CD4-positive, alpha-beta T cell treated with Interleukin-6 at 100 ng/mL for 8 hours (primary cell): Measurements from ENCODE around the gene TNFRSF13B.
"Not testable (repeated sequence)": the region's sequence is repeated elsewhere in the genome, so short reads cannot be mapped to it uniquely, and the experiment has no call there.

Experiments
- DNase-seq: peaks from one replicate; pipeline ENCODE4 v3.0.0-alpha.2; 2020; ENCODE audit warnings: mixed read lengths, low spot score

Gene TNFRSF13B

DNA sequence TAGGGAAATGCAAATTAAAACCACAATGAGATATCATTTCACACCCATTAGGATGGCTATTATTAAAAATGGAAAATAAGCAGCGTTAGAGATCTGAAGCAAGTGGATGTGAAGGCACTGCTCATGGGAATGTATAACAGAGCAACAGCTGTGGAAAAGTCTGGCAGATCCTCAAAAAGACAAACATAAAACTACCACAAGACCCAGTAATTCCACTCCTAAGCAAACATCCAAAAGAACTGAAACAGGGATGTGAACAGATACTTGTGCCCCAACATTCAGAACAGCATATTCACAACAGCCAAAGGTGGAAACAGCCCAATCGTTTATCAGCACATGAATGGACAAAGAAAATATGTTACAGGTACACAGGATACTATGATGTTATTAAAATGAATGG lies 10.9 kb downstream of the TNFRSF13B start:
- not testable (repeated sequence) for DNase-seq

DNA sequence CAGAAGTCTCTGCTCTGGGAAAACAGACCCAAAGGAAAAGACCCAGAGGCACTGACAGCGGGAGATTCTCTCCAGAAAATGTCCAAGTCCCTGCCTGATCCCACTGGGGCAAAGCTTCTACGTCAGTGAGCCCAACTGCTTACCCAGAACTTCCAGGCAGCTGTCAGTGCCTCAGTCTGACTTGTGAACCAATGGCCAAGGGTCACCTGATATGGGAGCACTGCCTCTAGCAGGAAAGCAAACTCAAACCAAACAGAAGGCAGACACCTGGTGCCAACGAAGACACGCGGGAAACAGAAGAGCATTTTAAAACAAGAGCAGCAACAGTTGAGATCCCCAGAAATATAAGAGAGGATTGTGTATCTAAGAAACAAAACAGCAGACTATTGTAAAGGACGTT lies 16.9 kb downstream of the TNFRSF13B start:
- DNase-seq, result not testable (repeated sequence)

GRCh38 chr17:16954521-16954920 lies 17.4 kb downstream of the TNFRSF13B start:
- DNase-seq, result no peak

DNA sequence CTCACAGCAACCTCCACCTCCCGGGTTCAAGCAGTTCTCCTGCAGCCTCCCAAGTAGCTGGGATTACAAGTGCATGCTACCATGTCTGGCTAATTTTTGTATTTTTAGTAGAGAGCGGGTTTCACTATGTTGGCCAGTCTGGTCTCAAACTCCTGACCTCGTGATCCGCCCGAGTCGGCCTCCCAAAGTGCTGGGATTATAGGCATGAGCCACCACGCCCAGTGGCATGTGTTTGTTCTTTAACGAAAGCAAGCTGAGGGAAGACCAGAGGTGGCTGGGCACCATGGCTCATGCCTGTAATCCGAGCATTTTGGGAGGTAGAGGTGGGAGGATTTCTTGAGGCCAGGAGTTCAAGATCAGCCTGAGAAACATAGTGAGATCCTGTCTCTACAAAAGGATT lies 18.1 kb downstream of the TNFRSF13B start:
- no peak for DNase-seq

- DNase-seq, result no peak
Observed at GRCh38 chr17:16953347-16953746, 18.6 kb downstream of the TNFRSF13B start.

GRCh38 chr17:16952401-16952800 lies 19.5 kb downstream of the TNFRSF13B start:
- DNase-seq, result no peak

GRCh38 chr17:16950488-16950887 lies 21.4 kb downstream of the TNFRSF13B start:
- no peak for DNase-seq

- no peak for DNase-seq
Observed at GRCh38 chr17:16948587-16949376, 23.1 kb downstream of the TNFRSF13B start.

DNA sequence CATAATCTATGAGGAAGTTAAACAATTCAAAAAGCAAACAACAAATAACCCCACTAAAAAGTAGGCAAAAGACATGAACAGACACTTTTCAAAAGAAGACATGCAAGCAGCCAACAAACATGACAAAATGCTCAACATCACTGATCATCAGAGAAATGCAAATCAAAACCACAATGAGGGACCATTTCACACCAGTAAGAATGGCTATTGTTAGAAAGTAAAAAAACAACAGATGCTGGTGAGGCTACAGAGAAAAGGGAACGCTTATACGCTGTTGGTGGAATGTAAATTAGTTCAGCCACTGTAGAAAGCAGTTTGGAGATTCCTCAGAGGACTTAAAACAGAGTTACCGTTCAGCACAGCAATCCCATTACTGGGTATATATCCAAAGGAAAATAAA lies 24.4 kb downstream of the TNFRSF13B start:
- no peak for DNase-seq

- no peak for DNase-seq
Observed at GRCh38 chr17:16945663-16946218, 26.2 kb downstream of the TNFRSF13B start.

GRCh38 chr17:16945136-16945482 lies 26.8 kb downstream of the TNFRSF13B start:
- no peak for DNase-seq

DNA sequence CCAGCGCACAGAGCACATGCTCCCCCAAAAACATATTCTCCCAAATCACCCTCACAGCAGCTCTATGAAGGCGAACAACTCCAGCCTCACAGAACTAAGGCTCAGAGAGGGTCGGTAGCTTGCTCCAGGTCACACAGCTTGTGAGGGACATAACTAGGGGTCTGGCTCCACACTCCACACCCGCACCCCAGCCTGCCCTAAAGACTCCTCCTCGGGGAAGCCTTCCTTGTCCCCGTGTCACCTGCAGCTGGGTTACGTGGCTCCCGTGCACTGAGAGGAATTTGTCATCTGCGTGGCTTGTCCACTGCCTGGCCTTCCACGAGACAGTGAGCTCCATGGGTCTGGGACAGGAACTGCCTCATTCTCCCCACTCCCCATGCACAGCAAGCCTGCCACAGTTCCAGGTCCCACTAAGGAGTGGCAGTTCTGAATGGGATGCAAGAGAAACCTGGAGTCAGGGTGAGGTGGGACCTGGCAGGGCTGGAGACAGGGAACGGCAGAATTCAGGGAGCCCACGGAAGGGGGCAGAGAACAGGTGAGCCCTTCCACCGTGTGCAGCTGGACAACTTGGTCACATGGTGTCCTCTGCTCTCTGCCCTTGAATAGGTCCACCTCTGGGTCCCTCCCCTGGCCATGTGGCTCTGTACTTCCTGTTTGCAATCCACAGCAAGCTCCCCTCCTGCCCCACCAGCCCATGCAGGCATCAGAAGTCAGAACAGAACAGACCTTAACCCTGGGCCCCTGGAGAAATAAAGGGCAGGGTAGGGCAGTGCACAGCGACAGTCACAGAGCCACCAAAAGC lies 27.4 kb downstream of the TNFRSF13B start:
- no peak for DNase-seq

- DNase-seq, result no peak
Observed at GRCh38 chr17:16943541-16944333, 28.2 kb downstream of the TNFRSF13B start.

- DNase-seq, result no peak
Observed at GRCh38 chr17:16943032-16943352, 28.9 kb downstream of the TNFRSF13B start.

DNA sequence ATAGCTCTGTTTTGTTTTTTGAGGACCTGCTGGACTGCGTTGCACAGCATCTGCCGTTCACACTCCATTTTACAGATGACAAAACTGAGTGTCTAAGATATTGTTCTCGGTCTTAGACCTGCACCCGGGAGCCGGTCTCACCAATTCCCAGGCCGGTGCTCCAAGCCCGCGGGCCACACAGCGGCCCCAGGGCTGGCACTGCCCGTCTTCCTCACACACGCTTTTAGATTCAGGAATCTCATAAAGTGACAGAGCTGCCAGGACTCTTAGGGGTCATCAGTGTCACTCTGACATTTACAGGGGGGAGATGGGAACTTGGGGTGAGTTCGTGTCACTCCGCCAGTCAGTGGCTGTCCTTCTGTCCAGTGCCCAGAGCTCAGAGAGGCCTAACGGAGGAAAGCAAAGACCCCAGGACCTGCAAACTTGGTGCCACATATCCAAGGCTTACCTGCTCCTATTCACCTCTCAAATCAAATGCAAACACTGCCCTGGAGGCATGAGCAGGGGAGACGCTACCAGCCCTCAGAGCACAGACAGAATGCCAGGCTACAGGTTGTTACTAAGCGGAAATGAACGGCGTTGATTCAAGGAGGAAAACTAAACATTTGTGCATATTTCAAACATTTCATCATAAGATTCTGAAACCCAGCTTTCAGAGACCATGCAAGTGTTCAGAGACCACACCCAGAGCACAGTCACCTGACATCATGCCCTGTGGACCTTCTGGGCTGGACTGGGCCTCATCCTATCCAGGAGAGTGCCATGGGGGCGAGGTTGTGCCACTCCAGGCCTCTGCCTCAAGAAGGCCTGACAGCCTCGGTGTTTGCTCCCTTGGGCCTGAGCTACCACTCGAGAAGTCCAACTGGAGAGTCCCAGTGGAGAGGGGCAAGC lies 29.5 kb downstream of the TNFRSF13B start:
- no peak for DNase-seq

GRCh38 chr17:16941072-16942036 lies 30.6 kb downstream of the TNFRSF13B start:
- no peak for DNase-seq

- DNase-seq, result no peak
Observed at GRCh38 chr17:16940116-16940881, 31.6 kb downstream of the TNFRSF13B start.

DNA sequence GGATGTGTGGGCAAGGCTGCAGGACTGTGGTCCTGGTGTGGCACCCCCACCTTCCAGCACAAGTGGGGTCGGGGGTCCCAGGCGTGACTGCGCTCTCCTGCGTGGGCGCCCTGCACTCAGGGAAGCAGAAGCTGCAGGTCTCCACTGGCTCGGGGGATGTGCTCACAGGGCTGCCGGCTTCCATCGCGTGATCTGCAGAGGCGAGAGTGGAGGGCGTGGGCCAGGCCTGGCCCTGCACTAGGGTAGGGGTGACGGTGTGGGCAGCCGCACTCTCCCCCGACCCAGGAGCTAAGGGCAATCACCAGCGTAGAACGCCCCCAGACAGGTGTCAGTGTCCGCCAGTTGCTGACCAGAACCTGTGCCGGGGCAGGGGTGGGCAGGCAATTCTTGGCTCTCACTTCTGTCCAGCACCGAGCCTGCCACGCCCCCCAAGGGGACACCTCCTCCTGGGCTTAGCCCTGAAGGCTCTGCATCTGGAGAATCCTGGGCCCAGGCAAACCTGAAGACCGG lies 32.3 kb downstream of the TNFRSF13B start:
- no peak for DNase-seq

DNA sequence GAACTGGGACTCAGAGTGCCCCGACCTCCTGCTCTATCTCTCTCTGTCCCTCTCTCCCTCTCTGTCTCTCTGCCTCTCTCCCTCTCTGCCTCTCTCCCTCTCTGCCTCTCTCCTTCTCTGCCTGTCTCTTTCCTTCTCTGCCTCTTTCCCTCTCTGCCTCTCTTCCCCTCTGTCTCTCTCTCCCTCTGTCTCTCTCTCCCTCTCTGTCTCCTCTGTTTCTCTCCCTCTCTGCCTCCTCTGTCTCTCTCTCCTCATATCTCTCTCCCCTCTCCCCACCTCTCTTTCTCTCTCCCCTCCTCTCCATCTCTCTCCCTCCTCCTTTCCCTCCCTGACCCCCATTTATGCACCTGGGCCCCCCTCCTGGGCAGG lies 32.7 kb downstream of the TNFRSF13B start:
- no peak for DNase-seq
